SH-SY5Y (cell line): Measurements from ENCODE around the gene GREB1L.

Experiments used
- GATA2 ChIP-seq: IDR thresholded peaks from 2 replicates; pipeline ENCODE4 v1.6.1; 2011; ENCODE audit warnings: mild to moderate bottlenecking, low read depth, low read length
- GATA3 ChIP-seq: IDR thresholded peaks from 2 replicates; pipeline ENCODE4 v1.6.1; 2011; ENCODE audit warnings: low read depth, mild to moderate bottlenecking, low read length, moderate library complexity

- no peak for TF ChIP-seq GATA2
- TF ChIP-seq GATA3, result no peak
These were observed 127.1 kb downstream of the GREB1L start for GRCh38 chr18:21369146-21369545.
